HG03354 (cell line): ENCODE results near the gene TDG.
"Not testable (repeated sequence)": the region's sequence is repeated elsewhere in the genome, so short reads cannot be mapped to it uniquely, and the experiment has no call there.

Experiments
- ATAC-seq: cut with Tn5 transposase; IDR thresholded peaks from one replicate; pipeline ENCODE4 v1.9.1; 2021; ENCODE audit warnings: mild to moderate bottlenecking; ENCODE audit not compliant: unreplicated experiment, poor library complexity, severe bottlenecking

TDG gene

GRCh38 chr12:104010606-104011169 is 45.0 kb downstream of the TDG start:
- ATAC-seq: no peak

GRCh38 chr12:104011253-104011652 is 45.6 kb downstream of the TDG start:
- no peak for ATAC-seq

DNA sequence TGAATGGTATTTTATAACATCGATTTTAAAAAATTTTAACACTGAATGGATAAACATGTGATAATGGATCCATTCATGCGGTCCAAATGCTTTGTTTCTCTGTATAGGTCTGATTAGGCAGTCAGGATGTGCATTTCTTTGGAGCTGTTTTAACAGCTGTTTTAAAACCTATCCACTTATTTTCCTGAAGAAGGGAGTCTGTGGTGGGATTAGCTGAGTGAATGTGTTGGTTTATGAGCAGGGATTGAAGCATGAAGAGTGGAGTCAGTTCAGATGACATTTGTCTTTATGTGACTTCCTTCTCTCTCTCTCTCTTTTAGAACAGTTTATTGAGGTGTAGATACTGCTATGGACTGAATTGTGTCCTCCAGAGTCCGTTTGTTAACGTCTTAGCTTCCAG is 46.7 kb downstream of the TDG start:
- no peak for ATAC-seq

DNA sequence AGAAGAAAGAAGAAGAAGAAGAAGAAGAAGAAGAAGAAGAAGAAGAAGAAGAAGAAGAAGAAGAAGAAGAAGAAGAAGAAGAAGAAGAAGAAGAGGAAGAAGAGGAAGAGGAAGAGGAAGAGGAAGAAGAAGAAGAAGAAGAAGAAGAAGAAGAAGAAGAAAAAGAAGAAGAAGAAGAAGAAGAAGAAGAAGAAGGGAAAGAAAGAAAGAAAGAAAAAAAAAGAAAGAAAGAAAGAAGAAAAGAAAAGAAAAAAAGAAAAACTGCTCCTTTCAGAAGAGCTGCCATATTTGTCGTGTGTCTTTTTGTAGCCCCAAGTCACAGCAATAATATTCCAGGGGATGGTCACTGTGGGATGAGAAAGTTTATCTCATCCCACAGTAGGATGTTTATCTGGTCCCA is 56.2 kb downstream of the TDG start:
- not testable (repeated sequence) for ATAC-seq

DNA sequence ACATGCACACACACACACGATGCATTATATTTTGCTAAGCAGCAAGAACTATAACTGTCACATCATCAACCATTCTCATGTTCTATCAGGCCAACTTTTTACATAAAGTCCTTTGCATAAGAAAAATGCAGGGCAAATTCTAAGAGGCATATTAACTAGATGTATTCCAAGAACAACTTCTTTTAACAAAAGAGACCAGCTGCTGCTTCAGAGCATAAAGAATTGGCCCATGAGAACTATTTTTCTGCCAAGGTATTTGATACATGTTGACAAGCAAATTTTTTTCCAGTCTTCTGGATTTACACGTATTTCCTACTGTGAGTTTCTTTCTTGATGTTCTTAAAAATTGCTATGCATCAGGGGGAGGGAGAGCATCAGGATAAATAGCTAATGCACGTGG is 57.1 kb downstream of the TDG start:
- ATAC-seq: no peak

GRCh38 chr12:104023710-104024109 is 58.0 kb downstream of the TDG start:
- ATAC-seq: no peak

DNA sequence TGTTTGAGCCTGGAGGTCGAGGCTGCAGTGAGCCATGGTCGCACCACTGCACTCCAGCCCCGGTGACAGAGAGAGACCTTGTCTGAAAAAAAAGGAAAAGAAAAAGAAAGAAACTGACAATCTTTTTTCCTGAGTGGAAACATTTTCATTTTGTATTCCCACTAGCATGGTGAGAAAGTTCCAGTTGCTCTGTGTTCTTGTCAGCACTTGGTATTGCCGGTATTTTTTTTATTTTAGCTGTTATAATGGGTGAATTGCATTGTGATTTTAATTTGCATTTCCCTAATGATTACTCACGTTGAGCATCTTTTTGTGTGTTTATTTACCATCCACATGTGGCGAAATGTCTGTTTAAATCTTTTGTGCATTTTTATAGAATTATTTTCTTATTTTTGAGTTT is 58.7 kb downstream of the TDG start:
- no peak for ATAC-seq

DNA sequence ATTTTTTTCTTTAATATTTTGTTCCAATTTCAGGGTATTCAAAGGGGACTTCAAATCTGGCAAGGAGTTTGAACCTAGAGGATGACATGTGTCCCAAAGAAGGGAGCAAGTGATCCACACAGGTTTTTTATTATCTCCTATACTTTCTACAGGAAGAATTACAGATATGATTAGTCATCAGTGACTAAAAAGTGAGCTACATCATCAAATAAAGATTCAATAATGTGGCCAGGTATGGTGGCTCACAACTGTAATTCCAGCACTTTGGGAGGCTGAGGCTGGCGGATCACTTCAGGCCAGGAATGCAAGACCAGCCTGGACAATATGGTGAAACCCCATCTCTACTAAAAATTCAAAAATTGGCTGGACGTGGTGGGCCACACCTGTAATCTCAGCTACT is 60.1 kb downstream of the TDG start:
- ATAC-seq: no peak

DNA sequence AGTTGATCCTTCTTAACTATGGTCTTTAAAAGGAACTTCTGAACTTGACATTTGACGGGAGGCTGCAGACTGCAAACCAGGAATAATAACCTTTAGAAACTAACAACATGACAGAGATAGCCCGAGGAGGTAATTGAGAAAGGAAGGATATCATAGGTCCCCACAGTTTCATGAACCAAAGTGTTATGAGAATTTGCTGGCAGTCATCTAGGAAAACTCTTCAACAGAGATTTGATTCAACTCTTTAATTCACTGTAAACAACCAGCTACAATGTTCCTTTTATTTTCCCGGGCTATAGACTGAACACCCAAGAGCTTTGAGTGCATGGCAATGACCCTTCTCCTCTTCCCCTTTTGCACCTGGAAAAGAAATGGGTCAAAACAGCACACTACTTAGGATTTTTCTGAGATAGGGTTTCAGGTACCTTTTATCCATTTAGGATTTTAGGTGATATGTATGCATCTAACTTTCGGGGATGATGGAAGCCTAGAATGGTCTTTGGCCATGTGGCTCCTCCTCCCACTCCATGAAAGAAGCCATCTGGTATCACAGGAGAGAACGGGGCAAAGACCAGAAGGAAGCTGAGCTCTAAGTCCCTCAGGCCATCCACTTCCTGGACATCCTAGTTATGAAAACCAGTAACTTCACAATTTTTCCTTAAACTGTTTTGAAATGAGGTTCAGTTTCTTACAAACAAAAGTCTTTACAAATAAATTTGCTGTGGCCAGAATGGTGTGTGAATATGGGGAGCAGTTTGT is 61.3 kb downstream of the TDG start:
- ATAC-seq: no peak

- ATAC-seq: not testable (repeated sequence)
Observed at GRCh38 chr12:104030596-104030995, 64.9 kb downstream of the TDG start.

DNA sequence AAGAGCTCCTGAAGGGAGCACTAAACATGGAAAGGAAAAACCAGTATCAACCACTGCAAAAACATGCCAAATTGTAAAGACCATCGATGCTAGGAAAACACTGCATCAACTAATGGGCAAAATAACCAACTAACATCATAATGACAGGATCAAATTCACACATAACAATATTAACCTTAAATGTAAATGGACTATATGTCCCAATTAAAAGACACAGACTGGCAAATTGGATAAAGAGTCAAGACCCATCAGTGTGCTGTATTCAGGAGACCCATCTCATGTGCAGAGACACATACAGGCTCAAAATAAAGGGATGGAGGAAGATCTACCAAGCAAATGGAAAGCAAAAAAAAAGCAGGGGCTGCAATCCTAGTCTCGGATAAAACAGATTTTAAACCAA is 70.5 kb downstream of the TDG start:
- ATAC-seq: not testable (repeated sequence)
